Measurements from ENCODE around the gene DLX1.

DNA sequence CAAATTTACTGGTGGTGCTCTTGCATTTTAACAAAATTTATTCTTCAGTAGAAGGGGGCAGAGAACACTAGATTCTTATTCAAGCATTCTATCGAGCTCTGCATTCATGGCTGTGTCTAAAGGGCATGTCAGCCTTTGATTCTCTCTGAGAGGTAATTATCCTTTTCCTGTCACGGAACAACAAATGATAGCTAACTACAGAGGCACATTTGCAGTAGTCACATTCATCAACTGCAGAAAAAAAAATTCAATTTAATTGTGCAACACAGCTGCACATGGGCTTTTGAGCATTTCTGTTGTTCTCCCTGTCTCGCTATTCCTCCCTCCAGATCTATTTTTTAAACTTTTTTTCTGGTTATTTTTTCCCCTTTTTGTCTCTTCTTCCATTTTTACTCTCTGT is 13.0 kb upstream of the DLX1 start:
- TF ChIP-seq POLR2A (IDR thresholded peaks at IDR 0.05): no peak
- TF ChIP-seq, protein P1, sequence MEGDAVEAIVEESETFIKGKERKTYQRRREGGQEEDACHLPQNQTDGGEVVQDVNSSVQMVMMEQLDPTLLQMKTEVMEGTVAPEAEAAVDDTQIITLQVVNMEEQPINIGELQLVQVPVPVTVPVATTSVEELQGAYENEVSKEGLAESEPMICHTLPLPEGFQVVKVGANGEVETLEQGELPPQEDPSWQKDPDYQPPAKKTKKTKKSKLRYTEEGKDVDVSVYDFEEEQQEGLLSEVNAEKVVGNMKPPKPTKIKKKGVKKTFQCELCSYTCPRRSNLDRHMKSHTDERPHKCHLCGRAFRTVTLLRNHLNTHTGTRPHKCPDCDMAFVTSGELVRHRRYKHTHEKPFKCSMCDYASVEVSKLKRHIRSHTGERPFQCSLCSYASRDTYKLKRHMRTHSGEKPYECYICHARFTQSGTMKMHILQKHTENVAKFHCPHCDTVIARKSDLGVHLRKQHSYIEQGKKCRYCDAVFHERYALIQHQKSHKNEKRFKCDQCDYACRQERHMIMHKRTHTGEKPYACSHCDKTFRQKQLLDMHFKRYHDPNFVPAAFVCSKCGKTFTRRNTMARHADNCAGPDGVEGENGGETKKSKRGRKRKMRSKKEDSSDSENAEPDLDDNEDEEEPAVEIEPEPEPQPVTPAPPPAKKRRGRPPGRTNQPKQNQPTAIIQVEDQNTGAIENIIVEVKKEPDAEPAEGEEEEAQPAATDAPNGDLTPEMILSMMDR (IDR thresholded peaks at IDR 0.05): no peak
